HEK293T (cell line): ENCODE measurements around the gene SOX12.

ENCODE experiments used
- BHLHE40 ChIP-seq: fragments of 450-650 bp; IDR thresholded peaks from 2 replicates; pipeline ENCODE4 v1.6.1; 2016; ENCODE audit warnings: mild to moderate bottlenecking, moderate library complexity, borderline replicate concordance
- CTBP1 ChIP-seq: fragments of 450-650 bp; IDR thresholded peaks from 2 replicates; pipeline ENCODE4 v1.6.1; 2016; ENCODE audit warnings: borderline replicate concordance
- ELF4 ChIP-seq: fragments of 450-650 bp; IDR thresholded peaks from 2 replicates; pipeline ENCODE4 v1.6.1; 2017; ENCODE audit warnings: antibody characterized with exemption
- FOXM1 ChIP-seq: fragments of 450-650 bp; IDR thresholded peaks from 2 replicates; pipeline ENCODE4 v1.6.1; 2017; ENCODE audit warnings: mild to moderate bottlenecking, borderline replicate concordance
- NFRKB ChIP-seq: fragments of 450-650 bp; IDR thresholded peaks from 2 replicates; pipeline ENCODE4 v1.6.1; 2016; ENCODE audit warnings: mild to moderate bottlenecking, moderate library complexity
- PKNOX1 ChIP-seq: fragments of 450-650 bp; IDR thresholded peaks from 2 replicates; pipeline ENCODE4 v1.6.1; 2016
- SUZ12 ChIP-seq: fragments of 450-650 bp; IDR thresholded peaks from 2 replicates; pipeline ENCODE4 v1.6.1; 2016; ENCODE audit warnings: mild to moderate bottlenecking
- ZNF384 ChIP-seq: fragments of 450-650 bp; IDR thresholded peaks from 2 replicates; pipeline ENCODE4 v1.6.1; 2016

GRCh38 chr20:328975-329695 is 3.8 kb downstream of the SOX12 start:
- no peak for TF ChIP-seq PKNOX1
- no peak for TF ChIP-seq CTBP1
- no peak for TF ChIP-seq SUZ12
- TF ChIP-seq NFRKB, result no peak
- no peak for TF ChIP-seq BHLHE40
- no peak for TF ChIP-seq ELF4
- TF ChIP-seq FOXM1, result no peak
- no peak for TF ChIP-seq ZNF384
